H1 (cell line): ENCODE measurements around the gene CDH22. TPM values are rescaled to one million over a fixed set of nuclear protein-coding genes. Genes with fewer than 3 reads are reported as not detected.

Experiments
- ASH2L ChIP-seq: fragments of 200-600, 300-600 bp; sonication (generic); IDR thresholded peaks from one replicate; pipeline ENCODE4 v1.7.1; 2017; ENCODE audit warnings: low read length
- GTF2F1 ChIP-seq: IDR thresholded peaks from 2 replicates; pipeline ENCODE4 v1.6.1; 2012; ENCODE audit warnings: low read depth, low read length, improper control_type of control experiment, borderline replicate concordance
- POLR2AphosphoS5 ChIP-seq: IDR thresholded peaks from 2 replicates; pipeline ENCODE4 v1.6.1; 2011; ENCODE audit warnings: low read depth, low read length
- YY1 ChIP-seq: IDR thresholded peaks from 2 replicates; pipeline ENCODE4 v1.6.1; 2011; ENCODE audit warnings: low read depth, mild to moderate bottlenecking, low read length
- polyA plus RNA-seq, 7 experiments: library from polyadenylated mRNA; depleted of rRNA in 3 of 7; stranded (reverse) in 5 of 7; unstranded in 2 of 7; fragments of >200 nt in 5 of 7; fragments of 200-250 nt in 2 of 7; gene quantifications; 1 replicate in 5 of 7; 2 replicates in 1 of 7; 4 replicates in 1 of 7; pipeline versions ENCODE4 v1.2.1 to v1.2.3, GENCODE V29; 2011 to 2013; ENCODE audit warnings: missing spikeins in 2 of 7, mixed read lengths in 2 of 7
- total RNA-seq: library from RNA; stranded (reverse); fragmentation: NEBNext Ultra II Directional; extraction: Animal tissue kit (Norgen Biotek cat#: 25700); gene quantifications from 2 replicates; pipeline ENCODE4 v1.2.1, GENCODE V29; 2021
- TF ChIP-seq, protein P1 (sequence below): fragments of 300-600 bp; sonication (generic); IDR thresholded peaks from 2 replicates; pipeline ENCODE4 v1.7.1; 2012; ENCODE audit warnings: low read length, moderate library complexity, mild to moderate bottlenecking, inconsistent platforms; ENCODE audit not compliant: insufficient replicate concordance

The CDH22 gene
- total and polyA plus RNA-seq, 2 of the 8 experiments (the other 6 are each of a cell fraction or from before 2014, with no cell fraction given): 0.35 to 0.39 TPM

DNA sequence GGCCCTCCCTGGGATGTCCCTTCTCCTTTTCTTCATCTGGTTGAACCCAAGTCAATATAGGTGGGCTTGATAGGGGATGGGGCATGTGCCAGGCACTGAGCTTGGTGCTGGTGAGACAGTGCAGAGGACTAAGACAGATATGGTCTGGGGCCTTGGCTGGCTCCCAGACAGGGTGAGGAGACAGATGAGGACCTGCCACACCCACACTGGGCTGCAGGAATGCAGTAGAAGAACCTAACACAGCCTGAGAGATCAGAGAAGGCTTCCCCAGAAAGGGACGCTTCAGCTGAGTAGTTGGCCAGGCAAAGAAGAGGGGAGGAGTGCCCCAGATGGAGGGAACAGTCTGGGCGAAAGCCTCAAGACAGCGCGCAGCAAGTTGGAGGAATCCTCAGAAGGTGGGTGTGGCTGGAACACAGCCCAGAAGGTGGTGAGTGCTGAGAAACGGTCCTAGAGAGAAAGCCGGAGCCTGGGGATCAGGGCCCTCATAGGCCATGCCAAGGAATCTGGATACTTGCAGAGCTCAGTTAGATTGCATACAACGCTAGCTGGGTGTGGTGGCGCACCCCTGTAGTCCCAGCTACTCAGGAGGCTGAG is 163.8 kb downstream of the CDH22 start (continued):
- no peak for TF ChIP-seq ASH2L
- TF ChIP-seq, protein P1, sequence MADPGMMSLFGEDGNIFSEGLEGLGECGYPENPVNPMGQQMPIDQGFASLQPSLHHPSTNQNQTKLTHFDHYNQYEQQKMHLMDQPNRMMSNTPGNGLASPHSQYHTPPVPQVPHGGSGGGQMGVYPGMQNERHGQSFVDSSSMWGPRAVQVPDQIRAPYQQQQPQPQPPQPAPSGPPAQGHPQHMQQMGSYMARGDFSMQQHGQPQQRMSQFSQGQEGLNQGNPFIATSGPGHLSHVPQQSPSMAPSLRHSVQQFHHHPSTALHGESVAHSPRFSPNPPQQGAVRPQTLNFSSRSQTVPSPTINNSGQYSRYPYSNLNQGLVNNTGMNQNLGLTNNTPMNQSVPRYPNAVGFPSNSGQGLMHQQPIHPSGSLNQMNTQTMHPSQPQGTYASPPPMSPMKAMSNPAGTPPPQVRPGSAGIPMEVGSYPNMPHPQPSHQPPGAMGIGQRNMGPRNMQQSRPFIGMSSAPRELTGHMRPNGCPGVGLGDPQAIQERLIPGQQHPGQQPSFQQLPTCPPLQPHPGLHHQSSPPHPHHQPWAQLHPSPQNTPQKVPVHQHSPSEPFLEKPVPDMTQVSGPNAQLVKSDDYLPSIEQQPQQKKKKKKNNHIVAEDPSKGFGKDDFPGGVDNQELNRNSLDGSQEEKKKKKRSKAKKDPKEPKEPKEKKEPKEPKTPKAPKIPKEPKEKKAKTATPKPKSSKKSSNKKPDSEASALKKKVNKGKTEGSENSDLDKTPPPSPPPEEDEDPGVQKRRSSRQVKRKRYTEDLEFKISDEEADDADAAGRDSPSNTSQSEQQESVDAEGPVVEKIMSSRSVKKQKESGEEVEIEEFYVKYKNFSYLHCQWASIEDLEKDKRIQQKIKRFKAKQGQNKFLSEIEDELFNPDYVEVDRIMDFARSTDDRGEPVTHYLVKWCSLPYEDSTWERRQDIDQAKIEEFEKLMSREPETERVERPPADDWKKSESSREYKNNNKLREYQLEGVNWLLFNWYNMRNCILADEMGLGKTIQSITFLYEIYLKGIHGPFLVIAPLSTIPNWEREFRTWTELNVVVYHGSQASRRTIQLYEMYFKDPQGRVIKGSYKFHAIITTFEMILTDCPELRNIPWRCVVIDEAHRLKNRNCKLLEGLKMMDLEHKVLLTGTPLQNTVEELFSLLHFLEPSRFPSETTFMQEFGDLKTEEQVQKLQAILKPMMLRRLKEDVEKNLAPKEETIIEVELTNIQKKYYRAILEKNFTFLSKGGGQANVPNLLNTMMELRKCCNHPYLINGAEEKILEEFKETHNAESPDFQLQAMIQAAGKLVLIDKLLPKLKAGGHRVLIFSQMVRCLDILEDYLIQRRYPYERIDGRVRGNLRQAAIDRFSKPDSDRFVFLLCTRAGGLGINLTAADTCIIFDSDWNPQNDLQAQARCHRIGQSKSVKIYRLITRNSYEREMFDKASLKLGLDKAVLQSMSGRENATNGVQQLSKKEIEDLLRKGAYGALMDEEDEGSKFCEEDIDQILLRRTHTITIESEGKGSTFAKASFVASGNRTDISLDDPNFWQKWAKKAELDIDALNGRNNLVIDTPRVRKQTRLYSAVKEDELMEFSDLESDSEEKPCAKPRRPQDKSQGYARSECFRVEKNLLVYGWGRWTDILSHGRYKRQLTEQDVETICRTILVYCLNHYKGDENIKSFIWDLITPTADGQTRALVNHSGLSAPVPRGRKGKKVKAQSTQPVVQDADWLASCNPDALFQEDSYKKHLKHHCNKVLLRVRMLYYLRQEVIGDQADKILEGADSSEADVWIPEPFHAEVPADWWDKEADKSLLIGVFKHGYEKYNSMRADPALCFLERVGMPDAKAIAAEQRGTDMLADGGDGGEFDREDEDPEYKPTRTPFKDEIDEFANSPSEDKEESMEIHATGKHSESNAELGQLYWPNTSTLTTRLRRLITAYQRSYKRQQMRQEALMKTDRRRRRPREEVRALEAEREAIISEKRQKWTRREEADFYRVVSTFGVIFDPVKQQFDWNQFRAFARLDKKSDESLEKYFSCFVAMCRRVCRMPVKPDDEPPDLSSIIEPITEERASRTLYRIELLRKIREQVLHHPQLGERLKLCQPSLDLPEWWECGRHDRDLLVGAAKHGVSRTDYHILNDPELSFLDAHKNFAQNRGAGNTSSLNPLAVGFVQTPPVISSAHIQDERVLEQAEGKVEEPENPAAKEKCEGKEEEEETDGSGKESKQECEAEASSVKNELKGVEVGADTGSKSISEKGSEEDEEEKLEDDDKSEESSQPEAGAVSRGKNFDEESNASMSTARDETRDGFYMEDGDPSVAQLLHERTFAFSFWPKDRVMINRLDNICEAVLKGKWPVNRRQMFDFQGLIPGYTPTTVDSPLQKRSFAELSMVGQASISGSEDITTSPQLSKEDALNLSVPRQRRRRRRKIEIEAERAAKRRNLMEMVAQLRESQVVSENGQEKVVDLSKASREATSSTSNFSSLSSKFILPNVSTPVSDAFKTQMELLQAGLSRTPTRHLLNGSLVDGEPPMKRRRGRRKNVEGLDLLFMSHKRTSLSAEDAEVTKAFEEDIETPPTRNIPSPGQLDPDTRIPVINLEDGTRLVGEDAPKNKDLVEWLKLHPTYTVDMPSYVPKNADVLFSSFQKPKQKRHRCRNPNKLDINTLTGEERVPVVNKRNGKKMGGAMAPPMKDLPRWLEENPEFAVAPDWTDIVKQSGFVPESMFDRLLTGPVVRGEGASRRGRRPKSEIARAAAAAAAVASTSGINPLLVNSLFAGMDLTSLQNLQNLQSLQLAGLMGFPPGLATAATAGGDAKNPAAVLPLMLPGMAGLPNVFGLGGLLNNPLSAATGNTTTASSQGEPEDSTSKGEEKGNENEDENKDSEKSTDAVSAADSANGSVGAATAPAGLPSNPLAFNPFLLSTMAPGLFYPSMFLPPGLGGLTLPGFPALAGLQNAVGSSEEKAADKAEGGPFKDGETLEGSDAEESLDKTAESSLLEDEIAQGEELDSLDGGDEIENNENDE: no peak
- TF ChIP-seq GTF2F1: no peak
- no peak for TF ChIP-seq POLR2AphosphoS5
- TF ChIP-seq YY1: no peak
